ENCODE data around the gene XRCC1. TPM values are rescaled to one million over a fixed set of nuclear protein-coding genes. Genes with fewer than 3 reads are reported as not detected.

XRCC1 gene
- polyA plus RNA-seq, 3 donors: 13.1 to 23.0 (median 19.3) TPM

GRCh38 chr19:43496960-43497359 lies 78.4 kb downstream of the XRCC1 start:
- no peaks in the 10 kb centered on the region for H3K4me1 ChIP-seq (ENCODE audit: control insufficient read depth in 1 of 2, insufficient read depth in 2 of 2, low read length in 2 of 2)
- no peak overlapping the region for H2AFZ ChIP-seq (ENCODE audit: insufficient read depth, low read depth, low read length, poor library complexity, severe bottlenecking)
- intact Hi-C loops (cut with micrococcal nuclease): no loop called here
- peaks cover 0 to 3% (median 1%) of the 10 kb centered on the region in 3 donors for H3K27me3 Mint-ChIP-seq (ENCODE audit: low read depth in 3 of 3)
- H3K27ac Mint-ChIP-seq: no peak overlapping the region
- peaks cover 24 to 34% of the 10 kb centered on the region in 2 donors for H3K36me3 ChIP-seq (replicated peaks in 1 of 2; ENCODE audit: control insufficient read depth in 1 of 2, insufficient read depth in 2 of 2, low read length in 2 of 2)
- H3K9ac ChIP-seq (ENCODE audit: insufficient read depth, low read length, poor library complexity, severe bottlenecking): no peak overlapping the region
- H4K20me1 ChIP-seq (ENCODE audit: insufficient read depth, low read length): no peaks in the 10 kb centered on the region
- H3K4me3 ChIP-seq (replicated peaks in 1 of 3; ENCODE audit: low read depth in 2 of 3, low read length in 3 of 3): no peak overlapping the region
- no peak overlapping the region for H3K4me3 Mint-ChIP-seq
- WGBS (ENCODE audit: insufficient coverage): 88% methylated on average over 7 of the region's 7 CpGs
- H3K27ac ChIP-seq (ENCODE audit: low read depth in 1 of 2, low read length in 2 of 2): no peak overlapping the region
- H3K79me2 ChIP-seq (ENCODE audit: insufficient read depth, low read length): no peaks in the 10 kb centered on the region
- no peaks in the 10 kb centered on the region for H3K9me3 Mint-ChIP-seq
- H3K9me3 ChIP-seq (replicated peaks in 1 of 2; ENCODE audit: control insufficient read depth in 1 of 2, insufficient read depth in 1 of 2, low read length in 2 of 2): no peaks in the 10 kb centered on the region
- peaks cover 28 to 74% of the 10 kb centered on the region in 2 donors for H3K36me3 Mint-ChIP-seq
- no peak for DNase-seq
- H3K4me1 Mint-ChIP-seq: peaks cover 3% of the 10 kb centered on the region
- TF ChIP-seq, protein P1, sequence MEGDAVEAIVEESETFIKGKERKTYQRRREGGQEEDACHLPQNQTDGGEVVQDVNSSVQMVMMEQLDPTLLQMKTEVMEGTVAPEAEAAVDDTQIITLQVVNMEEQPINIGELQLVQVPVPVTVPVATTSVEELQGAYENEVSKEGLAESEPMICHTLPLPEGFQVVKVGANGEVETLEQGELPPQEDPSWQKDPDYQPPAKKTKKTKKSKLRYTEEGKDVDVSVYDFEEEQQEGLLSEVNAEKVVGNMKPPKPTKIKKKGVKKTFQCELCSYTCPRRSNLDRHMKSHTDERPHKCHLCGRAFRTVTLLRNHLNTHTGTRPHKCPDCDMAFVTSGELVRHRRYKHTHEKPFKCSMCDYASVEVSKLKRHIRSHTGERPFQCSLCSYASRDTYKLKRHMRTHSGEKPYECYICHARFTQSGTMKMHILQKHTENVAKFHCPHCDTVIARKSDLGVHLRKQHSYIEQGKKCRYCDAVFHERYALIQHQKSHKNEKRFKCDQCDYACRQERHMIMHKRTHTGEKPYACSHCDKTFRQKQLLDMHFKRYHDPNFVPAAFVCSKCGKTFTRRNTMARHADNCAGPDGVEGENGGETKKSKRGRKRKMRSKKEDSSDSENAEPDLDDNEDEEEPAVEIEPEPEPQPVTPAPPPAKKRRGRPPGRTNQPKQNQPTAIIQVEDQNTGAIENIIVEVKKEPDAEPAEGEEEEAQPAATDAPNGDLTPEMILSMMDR (IDR thresholded peaks at IDR 0.05): no peak
- H3K27me3 ChIP-seq (ENCODE audit: control insufficient read depth in 2 of 2, insufficient read depth in 2 of 2, low read length in 2 of 2): no peaks in the 10 kb centered on the region
- no peak overlapping the region for H3K4me2 ChIP-seq (replicated peaks; ENCODE audit: extremely low read depth, low read length, poor library complexity, severe bottlenecking)

DNA sequence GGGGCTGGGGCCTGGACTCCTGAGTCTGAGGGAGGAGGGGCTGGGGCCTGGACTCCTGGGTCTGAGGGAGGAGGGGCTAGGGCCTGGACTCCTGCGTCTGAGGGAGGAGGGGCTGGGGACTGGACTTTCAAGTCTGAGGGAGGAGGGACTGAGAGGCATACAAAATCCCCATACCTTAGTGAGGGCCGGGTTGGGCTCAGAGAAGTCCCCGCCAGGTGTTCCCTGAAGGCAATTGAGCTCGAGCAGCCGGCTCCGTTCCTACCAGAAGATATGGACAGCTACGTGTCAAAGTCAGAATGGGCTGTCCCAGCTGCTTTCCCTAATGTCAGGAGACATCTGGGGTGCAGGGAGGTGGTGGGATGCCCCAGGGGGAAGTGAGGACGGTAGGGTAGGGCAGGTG lies 80.2 kb downstream of the XRCC1 start:
- H3K4me1 Mint-ChIP-seq: peaks cover 3% of the 10 kb centered on the region
- H3K79me2 ChIP-seq (ENCODE audit: insufficient read depth, low read length): no peaks in the 10 kb centered on the region
- no peaks in the 10 kb centered on the region for H4K20me1 ChIP-seq (ENCODE audit: insufficient read depth, low read length)
- TF ChIP-seq, protein P1 (IDR thresholded peaks at IDR 0.05): no peak
- H3K4me3 Mint-ChIP-seq: no peak overlapping the region
- H3K4me3 ChIP-seq (replicated peaks in 1 of 3; ENCODE audit: low read depth in 2 of 3, low read length in 3 of 3): no peak overlapping the region
- H2AFZ ChIP-seq (ENCODE audit: insufficient read depth, low read depth, low read length, poor library complexity, severe bottlenecking): no peak overlapping the region
- no peaks in the 10 kb centered on the region for H3K27me3 ChIP-seq (ENCODE audit: control insufficient read depth in 2 of 2, insufficient read depth in 2 of 2, low read length in 2 of 2)
- no peaks in the 10 kb centered on the region for H3K9me3 Mint-ChIP-seq
- peaks cover 0 to 3% (median 0%) of the 10 kb centered on the region in 3 donors for H3K27me3 Mint-ChIP-seq (ENCODE audit: low read depth in 3 of 3)
- H3K27ac Mint-ChIP-seq: no peak overlapping the region
- 90% methylated on average over 7 of the region's 8 CpGs for WGBS (ENCODE audit: insufficient coverage)
- no peak for DNase-seq
- H3K36me3 Mint-ChIP-seq: peaks cover 27 to 60% of the 10 kb centered on the region in 2 donors
- H3K36me3 ChIP-seq (replicated peaks in 1 of 2; ENCODE audit: control insufficient read depth in 1 of 2, insufficient read depth in 2 of 2, low read length in 2 of 2): peaks cover 24 to 34% of the 10 kb centered on the region in 2 donors
- no peaks in the 10 kb centered on the region for H3K4me1 ChIP-seq (ENCODE audit: control insufficient read depth in 1 of 2, insufficient read depth in 2 of 2, low read length in 2 of 2)
- intact Hi-C loops (cut with micrococcal nuclease): no loop called here
- H3K27ac ChIP-seq (ENCODE audit: low read depth in 1 of 2, low read length in 2 of 2): no peak overlapping the region
- no peaks in the 10 kb centered on the region for H3K9me3 ChIP-seq (replicated peaks in 1 of 2; ENCODE audit: control insufficient read depth in 1 of 2, insufficient read depth in 1 of 2, low read length in 2 of 2)
- no peak overlapping the region for H3K9ac ChIP-seq (ENCODE audit: insufficient read depth, low read length, poor library complexity, severe bottlenecking)
- no peak overlapping the region for H3K4me2 ChIP-seq (replicated peaks; ENCODE audit: extremely low read depth, low read length, poor library complexity, severe bottlenecking)

Other genes starting within 250 kb of the XRCC1 start
- not detected for gene CD177, start 221.8 kb downstream of the XRCC1 start, polyA plus RNA-seq
- gene TEX101, start 160.6 kb downstream of the XRCC1 start, polyA plus RNA-seq: under 1 TPM in 1 of 3 donors, not detected in 2; 0.16 TPM
- gene LYPD3, start 109.9 kb downstream of the XRCC1 start, polyA plus RNA-seq: 10 to 100 TPM in 1 of 3 donors, under 1 TPM in 2; 0.24 to 22.9 (median 0.48) TPM
- 1 to 10 TPM; 1.4 to 3.4 (median 1.7) TPM for gene PHLDB3, start 70.8 kb downstream of the XRCC1 start, polyA plus RNA-seq
- gene ETHE1, start 48.3 kb downstream of the XRCC1 start, polyA plus RNA-seq: 100 to 1,000 TPM in 2 of 3 donors, 10 to 100 TPM in 1; 71.2 to 135 (median 111) TPM
- gene ZNF575, start 42.3 kb downstream of the XRCC1 start, polyA plus RNA-seq: under 1 TPM; 0.25 to 0.79 (median 0.29) TPM
- 1 to 10 TPM in 1 of 3 donors, under 1 TPM in 2; 0.83 to 1.3 (median 0.93) TPM for gene PINLYP, start 274 bp upstream of the XRCC1 start, polyA plus RNA-seq
- 10 to 100 TPM in 1 of 3 donors, 1 to 10 TPM in 2; 1.8 to 49.6 (median 2.9) TPM for gene IRGQ, start 20.6 kb upstream of the XRCC1 start, polyA plus RNA-seq
- 1 to 10 TPM; 3.6 to 8.4 (median 7.2) TPM for gene ZNF576, start 21.1 kb upstream of the XRCC1 start, polyA plus RNA-seq
- under 1 TPM in 1 of 3 donors, not detected in 2; 0.36 TPM for gene SRRM5, start 36.6 kb upstream of the XRCC1 start, polyA plus RNA-seq
- 1 to 10 TPM; 3.8 to 5.6 (median 3.9) TPM for gene ZNF428, start 44.1 kb upstream of the XRCC1 start, polyA plus RNA-seq
- gene CADM4, start 64.3 kb upstream of the XRCC1 start, polyA plus RNA-seq: under 1 TPM; 0.10 to 0.91 (median 0.31) TPM
- 1,000 to 10,000 TPM in 1 of 3 donors, 100 to 1,000 TPM in 2; 212 to 1,340 (median 284) TPM for gene PLAUR, start 94.6 kb upstream of the XRCC1 start, polyA plus RNA-seq
- gene IRGC, start 140.5 kb upstream of the XRCC1 start, polyA plus RNA-seq: not detected
- 10 to 100 TPM in 1 of 3 donors, 1 to 10 TPM in 2; 1.3 to 26.1 (median 2.4) TPM for gene SMG9, start 179.4 kb upstream of the XRCC1 start, polyA plus RNA-seq
- 10 to 100 TPM; 12.9 to 70.4 (median 17.1) TPM for gene KCNN4, start 205.4 kb upstream of the XRCC1 start, polyA plus RNA-seq
- gene LYPD5, start 226.9 kb upstream of the XRCC1 start, polyA plus RNA-seq: under 1 TPM; 0.19 to 0.39 (median 0.24) TPM

All from CD14-positive monocyte (primary cell).